HG02763 (cell line): ENCODE results near the gene TPT1.
A peak's percentile ranks its signal among the peaks of the same experiment; 100 is the strongest.
"Not testable (repeated sequence)": the region's sequence is repeated elsewhere in the genome, so short reads cannot be mapped to it uniquely, and the experiment has no call there.

Experiments used
- ATAC-seq: cut with Tn5 transposase; IDR thresholded peaks from one replicate; pipeline ENCODE4 v1.9.1; 2021; ENCODE audit warnings: mild to moderate bottlenecking, moderate library complexity; ENCODE audit not compliant: unreplicated experiment

Gene TPT1

DNA sequence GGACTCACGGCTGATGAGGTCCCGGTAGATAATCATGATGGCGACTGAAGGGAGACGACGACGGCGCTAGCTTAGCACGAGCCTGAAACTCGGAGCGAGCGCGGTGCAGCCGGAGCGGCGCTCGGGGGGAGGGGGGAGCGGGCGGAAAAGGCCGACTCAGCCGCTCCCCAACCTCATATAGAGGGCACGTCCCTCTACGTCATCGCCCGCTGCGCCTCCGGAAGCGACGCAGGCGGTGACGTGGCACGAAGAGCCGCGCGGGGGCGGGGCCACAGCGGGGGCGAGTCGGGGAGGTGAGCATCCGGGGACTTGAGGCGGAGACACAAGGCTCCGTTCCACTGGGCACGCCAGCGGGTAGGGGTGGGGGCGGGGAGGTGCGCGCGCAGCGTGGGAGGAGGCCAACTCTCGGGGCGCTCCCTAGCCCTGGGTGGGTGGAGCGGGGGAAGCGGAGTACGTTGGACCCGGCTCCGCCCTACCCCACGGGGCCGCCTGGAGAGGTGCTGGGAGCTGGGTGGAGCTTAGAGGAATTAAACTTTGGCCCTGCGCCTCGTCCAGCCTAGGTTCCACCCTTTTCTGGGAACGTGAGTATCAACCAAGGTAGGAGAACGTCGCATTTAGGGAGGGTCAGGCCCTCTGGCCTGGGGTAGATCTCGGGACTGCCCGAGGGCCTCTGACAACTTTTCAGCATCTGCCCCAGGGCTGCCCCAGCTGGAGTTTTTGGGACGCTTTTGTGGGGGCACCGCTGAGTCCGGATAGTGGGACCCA is at the start of gene TPT1:
TPT1 (minus strand) TSS at position 150 of the 765 bp plus-strand sequence; CDS start at position 36, 114 bp downstream.
- peak; percentile 86 for ATAC-seq

DNA sequence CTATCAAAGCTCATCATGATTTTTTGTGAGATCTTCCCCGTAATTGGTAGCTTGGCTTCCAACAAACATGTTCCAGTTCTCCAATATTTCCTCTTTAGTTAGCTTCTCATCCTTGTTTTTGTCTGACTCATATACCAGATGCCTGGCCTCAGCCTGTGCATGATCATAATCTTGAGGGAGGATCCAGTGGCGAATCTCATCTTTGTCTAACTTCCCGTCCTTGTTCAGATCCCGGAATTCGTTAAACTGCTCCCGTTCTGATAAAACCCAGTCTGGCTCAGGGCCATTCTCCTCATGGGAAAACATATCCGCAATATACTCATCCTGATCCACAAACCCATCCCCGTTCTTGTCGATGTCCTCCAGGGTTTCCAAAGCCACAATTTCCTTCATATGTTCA is 49.4 kb upstream of the TPT1 start:
- ATAC-seq = not testable (repeated sequence)

DNA sequence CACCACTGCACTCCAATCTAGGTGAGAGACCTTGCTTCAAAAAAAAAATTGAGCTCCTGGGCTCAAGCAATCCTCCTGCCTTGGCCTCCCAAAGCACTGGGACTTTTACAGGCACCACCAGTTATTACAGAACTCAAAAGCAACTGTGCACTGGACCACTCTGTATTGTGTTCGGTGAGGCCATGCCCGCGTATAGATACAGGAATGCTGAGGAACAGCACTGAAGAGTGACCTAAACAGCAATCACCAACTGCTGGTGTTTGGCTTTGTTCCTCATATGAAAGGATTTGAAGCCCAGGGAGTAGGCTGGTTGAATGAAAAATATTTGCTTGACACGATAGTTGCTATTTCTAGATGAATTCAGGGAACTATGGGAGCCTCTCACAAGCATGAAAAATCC is 47.7 kb upstream of the TPT1 start:
- ATAC-seq = no peak

DNA sequence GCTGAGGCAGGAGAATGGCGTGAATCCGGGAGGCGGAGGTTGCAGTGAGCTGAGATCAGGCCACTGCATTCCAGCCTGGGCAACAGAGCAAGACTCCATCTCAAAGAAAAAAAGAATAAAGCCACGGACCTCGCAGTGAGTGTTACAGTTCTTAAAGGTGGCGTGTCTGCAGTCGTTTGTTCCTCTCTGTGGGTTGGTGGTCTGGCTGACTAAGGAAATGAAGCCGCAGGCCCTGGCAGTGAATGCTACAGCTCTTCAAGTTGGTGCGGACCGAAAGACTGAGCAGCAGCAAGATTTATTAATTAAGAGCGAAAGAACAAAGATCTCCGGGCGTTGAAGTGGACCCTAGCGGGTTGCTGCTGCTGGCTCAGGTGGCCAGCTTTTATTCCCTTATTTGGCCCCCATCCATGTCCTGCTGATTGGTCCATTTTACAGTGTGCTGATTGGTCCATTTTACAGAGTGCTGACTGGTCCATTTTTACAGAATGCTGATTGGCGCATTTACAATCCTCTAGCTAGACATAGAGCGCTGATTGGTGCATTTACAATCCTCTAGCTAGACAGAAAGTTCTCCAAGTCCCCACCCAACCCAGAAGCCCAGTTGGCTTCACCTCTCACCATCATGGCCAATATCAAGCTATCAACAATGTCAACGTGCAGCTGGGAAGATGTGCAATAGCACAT is 46.1 kb upstream of the TPT1 start:
- ATAC-seq = not testable (repeated sequence)

DNA sequence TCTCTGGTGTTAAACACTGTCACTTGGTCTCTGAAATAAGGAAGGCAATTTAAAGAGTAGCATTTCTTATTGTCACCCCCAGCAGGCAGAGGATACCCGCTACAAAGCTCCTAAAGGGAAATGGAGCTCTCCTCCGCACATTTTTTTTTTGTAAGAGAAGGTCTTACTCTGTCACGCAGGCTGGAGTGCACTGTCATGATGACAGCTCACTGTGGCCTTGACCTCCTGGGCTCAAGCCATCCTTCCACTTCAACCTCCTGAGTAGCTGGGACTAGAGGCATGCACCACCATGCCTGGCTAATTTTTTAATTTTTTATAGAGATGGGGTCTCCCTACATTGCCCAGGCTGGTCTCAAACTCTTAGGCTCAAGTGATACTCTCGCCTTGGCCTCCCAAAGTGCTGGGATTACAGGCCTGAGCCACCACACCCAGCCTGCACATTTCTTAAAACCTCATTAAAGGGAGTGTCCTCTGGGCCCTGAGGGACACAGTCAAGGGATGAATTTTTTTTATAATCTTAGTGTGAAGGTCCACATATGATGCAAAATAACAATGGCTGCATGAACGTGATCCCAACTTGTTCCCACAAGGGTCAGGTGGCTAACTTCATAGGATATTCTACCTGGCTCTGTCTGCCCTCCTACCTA is 45.0 kb upstream of the TPT1 start:
- no peak for ATAC-seq

DNA sequence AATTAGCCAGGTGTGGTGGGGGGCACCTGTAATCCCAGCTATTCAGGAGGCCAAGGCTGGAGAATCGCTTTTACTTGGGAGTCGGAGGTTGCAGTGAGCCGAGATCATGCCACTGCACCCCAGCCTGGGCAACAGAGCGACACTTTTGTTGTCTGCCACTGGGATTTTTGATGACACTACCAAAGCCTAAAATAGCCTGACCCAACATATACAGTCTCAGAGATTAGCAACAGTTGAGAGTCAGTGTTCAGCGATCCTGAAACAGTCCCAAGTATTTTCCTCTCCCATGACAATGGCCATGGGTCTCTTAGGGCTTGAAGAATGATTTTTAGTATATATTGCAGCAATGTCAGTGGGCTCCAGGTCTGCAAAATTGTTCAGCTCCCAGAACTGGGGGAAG is 44.3 kb upstream of the TPT1 start:
- ATAC-seq = no peak

DNA sequence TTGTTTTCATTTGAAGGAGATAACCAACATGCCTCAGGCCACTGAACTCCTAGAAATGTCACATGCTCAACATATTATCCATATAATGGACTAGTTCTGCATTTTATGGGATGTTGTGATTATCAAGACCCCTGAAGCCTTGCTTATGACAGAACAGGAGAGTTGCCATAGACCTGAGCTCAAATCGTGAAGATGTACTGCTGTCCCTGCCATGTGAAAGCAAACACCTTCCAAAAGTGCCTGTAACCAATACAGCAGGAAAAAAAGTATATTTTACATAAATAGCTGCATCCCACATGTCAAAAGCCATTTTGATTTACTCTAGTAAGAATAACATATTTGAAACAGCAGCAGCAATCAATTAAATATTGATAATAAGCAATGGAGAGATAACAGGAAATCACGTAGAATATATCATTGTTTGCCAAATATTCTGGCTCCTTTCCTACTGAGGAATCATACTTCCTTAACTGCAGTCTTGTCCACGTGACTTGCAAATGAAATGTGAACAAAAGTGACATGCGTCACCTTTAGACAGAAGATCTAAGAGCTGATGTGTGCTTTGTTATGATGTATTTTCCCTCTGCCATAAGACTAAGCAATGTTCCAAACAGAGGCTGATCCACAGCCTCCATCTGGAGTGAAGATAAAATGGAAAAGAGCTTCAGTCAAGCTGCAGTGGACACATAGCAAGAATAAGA is 43.6 kb upstream of the TPT1 start:
- no peak for ATAC-seq

DNA sequence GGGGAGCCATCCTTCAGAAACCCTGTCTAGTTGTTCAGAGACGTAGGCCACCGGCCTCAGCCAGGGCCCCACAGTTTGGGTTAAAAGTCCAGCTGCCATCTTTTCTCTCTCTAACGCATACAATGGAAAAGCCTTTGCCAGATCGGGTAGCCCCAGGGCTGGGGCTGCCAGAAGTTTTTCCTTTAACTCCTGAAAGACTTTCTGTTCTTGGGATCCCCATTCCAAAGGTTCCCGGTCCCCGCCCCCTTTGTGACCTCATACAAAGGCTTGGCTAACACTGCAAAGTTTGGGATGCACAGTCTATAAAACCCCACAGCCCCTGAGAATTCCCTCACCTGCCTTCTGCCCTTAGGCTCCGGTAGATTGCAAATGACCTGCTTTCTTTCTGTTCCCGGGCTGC is 41.8 kb upstream of the TPT1 start:
- not testable (repeated sequence) for ATAC-seq

DNA sequence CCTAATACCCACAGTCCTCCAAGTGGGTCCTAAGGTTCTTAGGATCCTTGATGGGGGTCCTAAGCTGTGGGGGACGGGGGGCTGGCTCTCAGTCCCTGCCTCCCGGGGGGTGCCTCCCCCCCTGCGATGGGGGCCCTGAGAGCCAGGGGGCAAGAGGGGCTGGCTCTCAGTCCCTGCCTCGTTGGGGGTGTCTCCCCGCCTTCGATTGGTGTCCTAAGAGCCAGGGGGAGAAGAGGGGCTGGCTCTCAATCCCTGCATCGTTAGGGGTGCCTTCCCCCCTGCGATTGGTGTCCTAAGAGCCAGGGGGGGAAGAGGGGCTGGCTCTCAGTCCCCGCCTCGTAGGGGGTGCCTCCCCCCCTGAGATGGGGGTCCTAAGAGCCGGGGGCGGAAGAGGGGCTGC is 40.2 kb upstream of the TPT1 start:
- ATAC-seq = no peak

DNA sequence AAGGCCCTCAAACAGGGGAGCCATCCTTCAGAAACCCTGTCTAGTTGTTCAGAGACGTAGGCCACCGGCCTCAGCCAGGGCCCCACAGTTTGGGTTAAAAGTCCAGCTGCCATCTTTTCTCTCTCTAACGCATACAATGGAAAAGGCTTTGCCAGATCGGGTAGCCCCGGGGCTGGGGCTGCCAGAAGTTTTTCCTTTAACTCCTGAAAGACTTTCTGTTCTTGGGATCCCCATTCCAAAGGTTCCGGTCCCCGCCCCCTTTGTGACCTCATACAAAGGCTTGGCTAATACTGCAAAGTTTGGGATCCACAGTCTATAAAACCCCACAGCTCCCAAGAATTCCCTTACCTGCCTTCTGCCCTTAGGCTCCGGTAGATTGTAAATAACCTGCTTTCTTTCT is 39.7 kb upstream of the TPT1 start:
- not testable (repeated sequence) for ATAC-seq

DNA sequence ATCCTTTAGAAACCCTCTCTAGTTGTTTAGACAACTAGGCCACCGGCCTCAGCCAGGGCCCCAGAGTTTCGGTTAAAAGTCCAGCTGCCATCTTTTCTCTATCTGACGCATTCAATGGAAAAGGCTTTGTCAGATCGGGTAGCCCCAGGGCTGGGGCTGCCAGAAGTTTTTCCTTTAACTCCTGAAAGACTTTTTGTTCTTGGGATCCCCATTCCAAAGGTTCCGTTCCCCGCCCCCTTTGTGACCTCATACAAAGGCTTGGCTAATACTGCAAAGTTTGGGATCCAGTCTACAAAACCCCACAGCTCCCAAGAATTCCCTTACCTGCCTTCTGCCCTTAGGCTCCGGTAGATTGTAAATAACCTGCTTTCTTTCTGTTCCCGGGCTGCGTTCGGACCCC is 38.5 kb upstream of the TPT1 start:
- ATAC-seq = not testable (repeated sequence)

DNA sequence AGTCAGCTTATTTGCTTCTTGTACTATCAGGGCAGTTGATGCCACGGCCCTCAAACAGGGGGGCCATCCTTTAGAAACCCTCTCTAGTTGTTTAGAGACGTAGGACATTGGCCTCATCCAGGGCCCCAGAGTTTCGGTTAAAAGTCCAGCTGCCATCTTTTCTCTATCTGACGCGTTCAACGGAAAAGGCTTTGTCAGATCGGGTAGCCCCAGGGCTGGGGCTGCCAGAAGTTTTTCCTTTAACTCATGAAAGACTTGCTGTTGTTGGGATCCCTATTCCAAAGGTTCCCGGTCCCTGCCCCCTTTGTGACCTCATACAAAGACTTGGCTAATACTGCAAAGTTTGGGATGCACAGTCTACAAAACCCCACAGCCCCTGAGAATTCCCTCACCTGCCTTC is 37.8 kb upstream of the TPT1 start:
- ATAC-seq = not testable (repeated sequence)

DNA sequence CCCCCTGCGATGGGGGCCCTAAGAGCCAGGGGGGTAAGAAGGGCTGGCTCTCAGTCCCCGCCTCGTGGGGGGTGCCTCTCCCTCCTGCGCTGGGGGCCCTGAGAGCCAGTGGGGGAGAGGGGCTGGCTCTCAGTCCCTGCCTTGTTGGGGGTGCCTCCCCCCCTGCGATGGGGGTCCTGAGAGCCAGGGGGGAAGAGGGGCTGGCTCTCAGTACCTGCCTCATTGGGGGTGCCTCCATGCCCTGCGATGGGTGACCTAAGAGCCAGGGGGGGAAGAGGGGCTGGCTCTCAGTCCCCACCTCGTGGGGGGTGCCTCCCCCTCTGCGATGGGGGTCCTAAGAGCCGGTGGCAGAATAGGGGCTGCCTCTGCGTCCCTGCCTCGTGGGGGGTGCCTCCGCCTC is 36.3 kb upstream of the TPT1 start:
- not testable (repeated sequence) for ATAC-seq

DNA sequence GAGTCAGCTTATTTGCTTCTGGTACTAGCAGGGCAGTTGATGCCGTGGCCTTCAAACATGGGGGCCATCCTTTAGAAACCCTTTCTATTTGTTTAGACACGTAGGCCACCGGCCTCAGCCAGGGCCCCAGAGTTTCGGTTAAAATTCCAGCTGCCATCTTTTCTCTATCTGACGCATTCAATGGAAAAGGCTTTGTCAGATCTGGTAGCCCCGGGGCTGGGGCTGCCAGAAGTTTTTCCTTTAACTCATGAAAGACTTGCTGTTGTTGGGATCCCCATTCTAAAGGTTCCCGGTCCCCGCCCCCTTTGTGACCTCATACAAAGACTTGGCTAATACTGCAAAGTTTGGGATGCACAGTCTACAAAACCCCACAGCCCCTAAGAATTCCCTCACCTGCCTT is 35.7 kb upstream of the TPT1 start:
- ATAC-seq = not testable (repeated sequence)

DNA sequence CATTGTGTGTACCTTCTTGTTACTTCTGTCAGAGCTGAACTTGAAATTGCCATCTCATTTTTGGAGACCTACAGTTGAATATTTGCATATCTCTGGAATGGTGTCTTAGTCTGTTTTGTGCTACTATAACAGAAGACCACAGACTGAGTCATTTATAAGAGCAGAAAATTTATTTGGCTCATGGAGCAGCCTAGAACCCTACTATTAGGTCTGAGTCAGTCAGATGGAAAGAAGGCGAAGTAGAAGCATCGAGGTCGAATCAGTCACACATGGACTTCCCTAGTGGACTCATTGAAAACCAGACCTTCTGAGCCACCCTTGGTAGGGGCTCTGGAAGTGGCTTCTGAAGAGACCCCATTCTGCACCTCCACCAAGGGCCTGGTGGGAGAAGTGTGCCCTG is 33.9 kb upstream of the TPT1 start:
- no peak for ATAC-seq

DNA sequence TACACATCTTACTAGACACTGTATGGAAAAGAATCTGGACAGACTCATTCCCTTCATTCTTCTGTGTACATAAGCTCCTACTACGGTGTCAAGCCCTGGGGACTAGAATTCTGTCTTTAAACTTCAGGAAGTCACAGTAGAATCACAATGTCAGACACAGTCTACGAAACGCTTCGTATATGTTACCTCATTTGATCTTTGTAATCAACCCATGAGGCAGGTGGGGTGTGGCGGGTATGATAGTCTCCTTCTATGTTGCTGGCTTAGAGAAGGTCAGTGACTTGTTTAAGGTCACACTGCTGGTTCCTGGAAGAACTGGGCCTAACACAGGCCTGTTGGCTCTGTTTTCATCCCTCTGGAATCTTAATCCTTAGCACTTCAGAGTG is 32.2 kb upstream of the TPT1 start:
- no peak for ATAC-seq

DNA sequence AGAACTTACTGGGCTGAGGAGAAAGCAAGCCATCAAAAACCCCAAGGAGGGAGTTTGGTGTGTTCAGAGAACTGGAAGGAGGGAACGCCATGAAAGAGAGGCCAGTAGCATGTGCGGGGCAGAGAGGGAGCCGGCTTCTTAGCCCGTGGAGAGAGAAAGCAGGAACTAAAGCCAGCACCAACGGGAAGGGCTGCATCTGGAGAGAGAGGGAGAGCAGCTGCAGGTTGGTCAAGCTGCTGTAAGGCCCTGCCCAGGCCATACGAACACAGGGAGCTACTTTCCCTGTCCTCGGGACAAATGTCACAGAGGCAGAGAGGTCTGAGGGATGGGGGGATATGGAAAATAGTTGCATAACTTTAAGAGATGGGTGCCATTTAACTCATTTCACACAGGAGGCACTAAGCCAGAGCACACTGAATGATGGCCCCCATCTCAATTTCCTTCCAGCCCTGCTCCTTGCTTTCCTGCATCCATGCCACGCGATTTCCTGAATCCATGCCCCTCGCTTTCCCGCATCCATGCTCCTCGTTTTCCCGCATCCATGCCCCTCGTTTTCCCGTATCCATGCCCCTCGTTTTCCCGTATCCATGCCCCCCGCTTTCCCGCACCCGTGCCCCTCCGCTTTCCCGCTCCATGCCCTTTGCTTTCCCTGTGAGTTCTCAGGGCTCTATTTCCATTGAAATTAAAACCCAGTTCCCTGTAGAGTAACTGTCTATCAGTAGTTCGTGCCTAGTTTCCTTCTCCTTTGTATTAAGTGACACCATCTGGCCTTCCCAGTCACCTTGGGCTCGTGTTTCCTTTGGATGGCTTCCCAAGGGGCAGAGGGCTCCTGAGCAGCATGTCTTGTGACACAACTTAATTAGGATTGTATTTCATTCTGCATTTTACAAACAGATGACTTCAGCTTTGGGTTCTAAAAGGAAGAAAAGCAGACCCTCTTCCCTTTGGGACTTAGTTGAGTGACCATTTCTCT is 31.5 kb upstream of the TPT1 start:
- ATAC-seq = no peak

DNA sequence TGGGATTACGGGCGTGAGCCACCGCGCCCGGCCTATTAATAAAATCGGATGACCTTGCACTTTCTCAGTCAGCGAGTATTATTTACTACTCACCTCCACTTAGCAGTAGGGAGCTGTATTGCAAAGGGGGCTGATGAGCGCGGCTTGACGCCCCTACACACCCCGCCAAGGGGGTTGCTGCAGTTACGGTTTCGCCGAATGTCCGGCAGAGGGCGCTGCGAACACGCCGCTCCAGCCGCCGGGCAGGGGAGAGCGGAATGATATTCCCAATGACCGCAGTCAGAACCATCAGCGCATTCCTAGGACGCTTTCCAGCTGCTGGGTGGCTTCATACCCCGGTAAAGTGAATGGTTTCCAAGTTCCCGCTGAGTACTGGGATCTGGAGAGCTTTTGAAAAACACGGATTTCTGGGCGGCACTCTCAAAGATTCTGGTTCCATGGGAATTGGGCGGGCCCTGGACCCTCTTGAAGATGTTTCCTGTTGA is 30.0 kb upstream of the TPT1 start:
- no peak for ATAC-seq

DNA sequence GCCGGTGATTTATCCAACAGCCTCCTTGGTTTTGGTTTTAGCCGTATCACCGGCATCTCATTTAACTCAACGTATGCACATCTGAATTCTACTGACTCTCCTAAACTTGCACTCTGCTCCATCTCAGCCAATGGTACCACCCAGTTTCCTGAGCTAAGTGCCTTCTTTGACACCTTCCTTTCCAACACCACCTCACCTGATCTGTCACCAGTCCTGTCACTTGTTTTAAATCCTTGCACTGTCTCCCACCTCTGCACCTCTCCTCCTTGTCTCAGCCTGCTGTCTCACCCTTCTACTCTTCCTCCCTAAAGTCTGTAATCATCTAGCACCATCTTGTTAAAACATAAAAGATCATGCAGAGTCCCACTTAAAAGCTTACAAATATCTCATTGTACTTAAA is 28.1 kb upstream of the TPT1 start:
- no peak for ATAC-seq

DNA sequence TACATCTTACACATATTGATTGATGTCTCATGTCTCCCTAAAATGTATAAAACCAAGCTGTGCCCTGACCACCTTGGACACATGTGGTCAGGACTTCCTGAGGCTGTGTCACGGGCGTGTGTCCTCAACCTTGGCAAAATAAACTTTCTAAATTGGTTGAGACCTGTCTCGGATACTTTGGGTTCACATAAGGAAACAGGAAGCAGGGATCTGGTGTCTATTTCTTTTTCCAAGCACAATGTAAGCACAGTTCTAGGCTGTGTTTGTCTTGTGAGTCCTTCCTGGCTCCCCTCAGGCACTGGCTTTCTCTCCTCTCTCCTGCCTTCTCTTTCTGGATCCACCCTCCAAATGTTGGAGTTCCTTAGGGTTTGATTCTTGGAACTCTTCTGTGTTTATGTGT is 27.6 kb upstream of the TPT1 start:
- no peak for ATAC-seq
